HG03025 (cell line): Measurements from ENCODE around the gene CNTFR.

Source experiments
- ATAC-seq: cut with Tn5 transposase; IDR thresholded peaks from one replicate; pipeline ENCODE4 v1.9.1; 2021; ENCODE audit warnings: mild to moderate bottlenecking, moderate library complexity; ENCODE audit not compliant: unreplicated experiment, low FRiP score

CNTFR gene

GRCh38 chr9:34620061-34620994 is 30.8 kb upstream of the CNTFR start, which contains the start of gene DCTN3:
DCTN3 (minus strand) TSS chr9:34620495; CDS start chr9:34620464, 31 bp downstream.
- ATAC-seq = peak; percentile 99

- ATAC-seq = no peak
Measured at GRCh38 chr9:34615132-34615531, 25.6 kb upstream of the CNTFR start.

DNA sequence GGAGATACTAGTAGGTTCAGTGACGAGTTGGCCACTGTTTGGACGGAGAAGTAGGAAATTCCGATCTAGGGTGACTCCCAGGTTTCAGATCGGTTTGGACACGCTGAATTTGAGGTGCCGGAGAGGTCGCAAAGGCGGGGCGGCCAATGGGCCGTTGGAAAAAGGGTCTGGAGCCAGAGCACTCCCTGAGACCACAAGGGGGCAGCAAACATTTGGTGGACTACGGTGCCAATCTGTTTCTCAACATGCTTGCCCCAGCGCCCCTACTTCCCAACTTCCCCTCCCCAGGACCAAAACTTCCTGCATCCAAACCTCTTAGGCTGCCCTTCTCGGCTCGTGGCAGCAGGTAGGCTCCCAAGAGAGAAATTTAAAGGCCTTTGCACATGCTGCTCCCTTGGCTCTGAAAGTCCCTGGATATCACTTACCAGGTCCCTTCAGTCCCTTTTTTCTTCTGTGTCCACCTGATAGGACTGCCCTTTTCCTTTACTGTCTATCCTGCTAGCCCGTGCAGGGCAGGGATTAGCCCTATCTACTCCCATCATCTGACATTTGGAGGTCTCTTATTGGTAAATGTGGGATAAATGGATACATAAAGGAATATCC is 23.4 kb upstream of the CNTFR start:
- peak; percentile 45 for ATAC-seq

GRCh38 chr9:34611811-34612787 is 22.6 kb upstream of the CNTFR start, which contains the start of gene RPP25L:
RPP25L (minus strand) TSS chr9:34612097; CDS start chr9:34611296, 801 bp downstream.
- peak; percentile 88 for ATAC-seq

GRCh38 chr9:34611251-34611810 is 21.8 kb upstream of the CNTFR start:
- peak; percentile 1 for ATAC-seq

- no peak for ATAC-seq
Measured at GRCh38 chr9:34610434-34611206, 21.1 kb upstream of the CNTFR start.

- no peak for ATAC-seq
Measured at GRCh38 chr9:34607331-34607730, 17.8 kb upstream of the CNTFR start.

GRCh38 chr9:34606905-34607304 is 17.4 kb upstream of the CNTFR start:
- ATAC-seq = no peak

DNA sequence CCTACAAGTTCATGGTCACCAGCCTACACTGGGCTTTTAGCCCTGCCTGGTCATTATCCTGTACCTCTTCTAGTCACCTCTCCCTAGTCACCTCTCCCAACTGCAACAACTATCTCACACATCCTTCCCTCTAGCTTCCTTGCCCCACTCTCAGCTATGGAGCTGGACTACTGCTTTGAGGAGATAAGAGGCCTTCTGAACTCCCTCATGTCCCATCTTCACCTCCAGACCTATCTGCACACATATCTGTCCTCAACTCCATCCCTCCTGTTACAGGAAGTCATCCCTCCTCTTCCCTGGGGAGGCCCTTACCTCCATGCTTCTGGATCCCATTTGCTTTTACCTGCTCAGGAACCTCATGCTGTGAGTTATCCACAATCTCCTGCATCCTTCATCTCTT is 16.7 kb upstream of the CNTFR start:
- ATAC-seq = no peak

GRCh38 chr9:34603610-34604231 is 14.2 kb upstream of the CNTFR start:
- ATAC-seq = no peak

DNA sequence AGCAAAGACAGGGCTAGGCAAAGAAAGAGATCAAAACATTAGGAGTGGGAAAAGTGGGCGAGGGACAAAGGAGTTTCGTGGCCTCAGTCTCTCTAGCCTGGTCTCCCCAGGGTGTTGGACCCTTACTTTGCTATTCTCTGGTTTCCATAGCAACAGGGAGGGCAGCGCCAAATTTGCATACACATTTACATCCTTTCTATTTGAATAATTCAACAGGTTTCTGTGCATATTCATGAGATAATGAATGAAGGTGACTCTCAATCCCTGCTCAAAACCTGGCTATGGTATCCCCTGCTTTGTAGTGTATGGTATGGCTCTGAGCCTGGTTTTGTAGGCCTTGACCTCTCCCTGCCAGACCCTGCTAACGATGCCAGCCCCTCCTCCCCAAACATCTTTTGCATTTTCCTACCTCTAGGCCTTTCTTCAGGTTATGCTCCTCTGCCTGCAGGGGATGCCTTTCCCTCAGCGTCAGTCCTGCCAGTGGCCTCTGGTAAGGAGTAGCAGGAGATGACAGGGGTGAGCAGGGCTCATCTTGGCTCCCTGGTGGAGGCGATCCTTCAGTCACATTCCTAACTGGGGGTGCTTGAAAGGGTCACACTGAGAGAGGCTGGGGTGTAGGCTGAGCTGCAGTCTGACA is 12.5 kb upstream of the CNTFR start:
- no peak for ATAC-seq

- ATAC-seq = no peak
Measured at GRCh38 chr9:34600908-34601307, 11.4 kb upstream of the CNTFR start.

- no peak for ATAC-seq
Measured at GRCh38 chr9:34599546-34599945, 10.0 kb upstream of the CNTFR start.

- no peak for ATAC-seq
Measured at GRCh38 chr9:34594177-34594576, 4.7 kb upstream of the CNTFR start.

- no peak for ATAC-seq
Measured at GRCh38 chr9:34592895-34593601, 3.5 kb upstream of the CNTFR start.

- no peak for ATAC-seq
Measured at GRCh38 chr9:34591917-34592866, 2.7 kb upstream of the CNTFR start.
